Right ventricle myocardium inferior (tissue), 1 donor: ENCODE data around the gene CDC14A. TPM values are rescaled to one million over a fixed set of nuclear protein-coding genes. Genes with fewer than 3 reads are reported as not detected.

Experiments used
- ATAC-seq: fragments of 200-7000 bp; cut with Tn5 transposase; one replicate; pipeline ENCODE4 v1.9.1; 2020; ENCODE audit warnings: mild to moderate bottlenecking, moderate library complexity
- DNase-seq: peaks from one replicate; pipeline ENCODE4 v3.0.0; 2021; ENCODE audit errors: missing footprints
- intact Hi-C: fragments of 100-400 bp; cut with DNase I; formaldehyde crosslinking; loops from one replicate; pipeline ENCODE4 v1.11.0; 2022
- total RNA-seq: library from RNA; stranded (reverse); fragmentation: NEBNext Ultra II Directional; extraction: Animal tissue kit (Norgen Biotek cat#: 25700); gene quantifications from one replicate; pipeline ENCODE4 v1.2.1, GENCODE V29; 2021
- donor health status: DM: no; HTN: yes; CAD: no; lungs with severe emphysema.

The CDC14A gene
- total RNA-seq, 1 donor from 2014 or later: 2.7 TPM

- ATAC-seq (no peak), DNase-seq (no peak)
- intact Hi-C loops: loop anchor here (5.0 to 10.0 kb wide), 3 partner anchors 107 to 652 kb away; partner anchors contain the start of gene CDC14A
Observed at GRCh38 chr1:100458661-100459357, 106.5 kb downstream of the CDC14A start.

- intact Hi-C loops: loop anchor here (5.0 to 10.0 kb wide), 4 partner anchors 78 to 652 kb away; partner anchors contain the start of genes CDC14A and GPR88
- ATAC-seq: peak; percentile 85
- DNase-seq: no peak
Observed at GRCh38 chr1:100459358-100460114, 107.2 kb downstream of the CDC14A start.

DNA sequence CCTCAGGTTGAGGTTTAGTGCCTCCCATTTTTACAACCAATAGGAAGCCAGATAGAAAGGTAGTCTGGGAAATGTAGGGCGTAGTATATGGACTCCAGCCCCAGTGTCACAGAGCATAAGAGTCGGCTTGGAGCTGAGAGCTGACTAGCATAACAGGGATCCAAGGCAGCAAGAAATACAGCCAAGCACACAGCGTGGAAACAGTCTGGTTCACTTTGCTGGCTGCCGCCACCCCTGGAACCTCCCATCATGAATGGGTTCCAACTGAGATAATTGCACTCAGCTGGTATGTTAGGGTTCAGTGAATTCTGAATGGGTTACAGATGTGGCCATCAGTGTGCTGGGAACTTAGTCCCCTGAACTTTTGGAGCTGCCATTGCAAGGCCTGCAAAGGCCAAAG is 108.9 kb downstream of the CDC14A start:
- DNase-seq (no peak), ATAC-seq (peak; percentile 86)
- intact Hi-C loops: loop anchor here (5.0 kb wide), 1 partner anchor 76 kb away; the partner anchor contains the start of gene GPR88

DNA sequence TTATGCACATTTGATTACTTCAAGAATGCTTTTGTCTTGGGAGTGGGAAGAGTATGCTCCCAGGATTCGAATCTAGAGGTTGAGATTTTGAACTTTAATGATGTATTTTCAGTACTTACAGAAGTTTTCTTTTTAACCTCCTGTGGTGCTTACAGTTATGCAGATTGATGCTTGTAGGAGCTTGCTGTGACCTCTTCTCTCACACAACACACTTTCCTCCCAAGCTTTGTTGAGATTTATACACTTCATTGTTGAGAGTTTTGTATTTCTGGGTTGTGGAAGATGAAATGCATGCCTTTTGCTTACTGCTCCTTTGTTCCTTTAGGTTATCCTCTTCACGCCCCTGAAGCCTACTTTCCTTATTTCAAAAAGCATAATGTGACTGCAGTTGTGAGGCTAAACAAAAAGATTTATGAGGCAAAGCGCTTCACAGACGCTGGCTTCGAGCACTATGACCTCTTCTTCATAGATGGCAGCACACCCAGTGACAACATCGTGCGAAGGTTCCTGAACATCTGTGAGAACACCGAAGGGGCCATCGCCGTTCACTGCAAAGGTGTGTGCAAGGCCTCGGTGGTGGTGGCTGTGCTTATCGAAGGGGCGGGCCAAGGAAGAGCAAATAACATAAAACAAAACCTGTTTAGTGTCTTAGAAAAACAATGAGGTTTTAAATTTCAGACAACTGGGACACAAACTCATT is 110.2 kb downstream of the CDC14A start:
- intact Hi-C loops: loop anchor here (2.0 to 5.0 kb wide), 2 partner anchors 75 to 406 kb away; partner anchors contain the start of gene GPR88
- ATAC-seq (no peak), DNase-seq (no peak)

GRCh38 chr1:100463791-100464424 is 111.6 kb downstream of the CDC14A start:
- ATAC-seq (peak; percentile 73), DNase-seq (peak; percentile 76)
- intact Hi-C loops: loop anchor here (2.0 to 5.0 kb wide), 2 partner anchors 73 to 405 kb away; partner anchors contain the start of gene GPR88

GRCh38 chr1:100469578-100469977 is 117.3 kb downstream of the CDC14A start:
- no peak for DNase-seq
- no peak for ATAC-seq
- intact Hi-C loops: no loop called here

- intact Hi-C loops: loop anchor here (10.0 kb wide), 1 partner anchor 120 kb away; no protein-coding TSS in a partner anchor
- no peak for ATAC-seq
- DNase-seq: no peak
Observed at GRCh38 chr1:100474834-100475233, 122.5 kb downstream of the CDC14A start.

GRCh38 chr1:100476735-100477290 is 124.5 kb downstream of the CDC14A start:
- DNase-seq (no peak), ATAC-seq (no peak)
- intact Hi-C loops: loop anchor here (10.0 kb wide), 1 partner anchor 118 kb away; no protein-coding TSS in a partner anchor

DNA sequence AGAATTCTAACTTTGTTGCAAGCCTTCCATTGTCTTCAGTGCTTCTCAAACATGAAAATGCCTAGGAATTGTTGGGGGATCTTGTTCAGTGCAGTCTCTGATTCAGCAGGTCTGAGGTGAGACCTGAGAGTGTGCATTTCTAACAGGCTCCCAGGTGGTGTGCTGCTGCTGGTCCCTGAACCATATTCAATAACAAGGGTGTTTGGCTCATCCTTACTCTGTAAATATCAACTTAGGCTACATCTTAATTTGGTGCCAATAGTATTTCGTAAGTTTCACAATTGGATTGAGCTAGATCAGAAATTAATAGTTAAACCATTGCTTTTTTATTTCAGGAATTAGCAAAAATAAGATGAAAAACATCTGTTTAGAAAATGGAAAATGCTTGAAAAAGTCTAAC is 126.5 kb downstream of the CDC14A start:
- ATAC-seq: no peak
- intact Hi-C loops: loop anchor here (10.0 kb wide), 1 partner anchor 116 kb away; no protein-coding TSS in a partner anchor

GRCh38 chr1:100479620-100480338 is 127.5 kb downstream of the CDC14A start:
- no peak for ATAC-seq
- intact Hi-C loops: loop anchor here (10.0 kb wide), 1 partner anchor 115 kb away; no protein-coding TSS in a partner anchor
- DNase-seq: no peak

More for the DNA sequence above, 126.5 kb downstream of the CDC14A start:
- no peak for DNase-seq

DNA sequence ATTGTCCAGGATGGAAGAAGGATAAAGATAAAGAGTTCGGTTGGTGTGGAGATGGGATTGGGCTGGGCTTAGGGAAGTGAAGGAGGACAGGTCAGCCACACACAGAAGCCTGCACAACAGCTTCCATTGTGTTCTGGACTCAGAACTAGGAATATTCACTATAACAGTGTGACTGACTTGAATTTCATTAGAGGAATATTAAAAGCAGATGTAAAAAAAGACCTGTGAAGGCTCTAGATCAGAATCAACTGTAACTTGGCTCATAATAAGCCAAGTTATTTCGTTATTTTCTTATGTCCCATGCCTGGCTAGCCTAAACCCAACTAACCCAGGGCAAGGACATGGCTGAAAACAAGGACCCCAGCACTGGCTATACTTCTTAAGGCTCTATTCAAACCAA is 129.0 kb downstream of the CDC14A start:
- intact Hi-C loops: no loop called here
- DNase-seq (no peak), ATAC-seq (no peak)

DNA sequence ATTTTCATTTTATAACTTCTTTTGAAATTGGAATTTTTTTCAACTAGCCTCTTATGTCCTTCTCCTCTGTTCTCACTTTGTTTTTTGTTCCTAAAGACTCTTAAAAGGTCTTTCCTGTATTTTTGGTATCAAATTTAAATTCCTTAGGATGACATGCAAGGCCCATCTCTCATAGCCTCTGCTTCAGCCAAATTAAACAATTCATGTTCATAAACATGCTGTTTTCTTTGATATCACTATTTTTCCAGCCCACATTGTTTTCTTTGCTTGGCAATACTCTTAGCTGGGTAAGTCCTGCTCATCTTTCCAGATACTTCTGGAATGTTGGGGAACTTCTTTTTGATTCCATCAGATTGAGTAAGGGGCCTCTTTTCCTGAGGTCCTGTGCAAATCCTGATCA is 129.9 kb downstream of the CDC14A start:
- intact Hi-C loops: no loop called here
- no peak for DNase-seq
- no peak for ATAC-seq

DNA sequence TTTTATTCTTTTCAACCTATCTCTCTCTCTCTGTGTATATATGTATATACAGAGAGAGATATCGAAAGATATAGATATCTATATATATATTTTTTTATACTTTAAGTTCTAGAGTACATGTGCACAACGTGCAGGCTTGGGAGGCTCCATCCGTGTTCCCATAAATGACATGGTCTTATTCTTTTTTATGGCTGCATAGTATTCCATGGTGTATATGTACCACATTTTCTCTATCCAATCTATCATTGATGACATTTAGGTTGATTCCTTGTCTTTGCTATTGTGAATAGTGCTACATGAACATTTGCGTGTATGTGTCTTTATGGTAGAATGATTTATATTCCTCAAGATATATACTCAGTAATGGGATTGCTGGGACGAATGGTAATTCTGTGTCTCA is 130.4 kb downstream of the CDC14A start:
- intact Hi-C loops: no loop called here
- ATAC-seq (no peak), DNase-seq (no peak)

DNA sequence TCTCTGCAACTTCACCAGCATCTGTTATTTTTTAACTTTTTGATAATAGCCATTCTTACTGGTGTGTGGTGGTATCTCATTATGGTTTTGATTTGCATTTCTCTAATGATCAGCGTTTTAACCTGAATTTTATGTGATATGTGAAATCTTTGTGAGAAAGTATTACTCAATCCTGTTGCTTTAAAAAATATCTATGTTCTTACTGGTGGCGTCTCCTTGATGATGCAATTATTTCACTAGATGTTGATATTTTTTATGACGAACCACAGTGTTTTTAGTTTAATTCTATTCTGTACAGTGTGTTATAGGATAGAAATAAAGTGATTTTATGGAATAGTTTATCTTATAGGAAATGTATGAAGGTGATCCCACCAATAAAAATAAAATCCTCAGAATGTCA is 130.9 kb downstream of the CDC14A start:
- ATAC-seq: no peak
- intact Hi-C loops: no loop called here

DNA sequence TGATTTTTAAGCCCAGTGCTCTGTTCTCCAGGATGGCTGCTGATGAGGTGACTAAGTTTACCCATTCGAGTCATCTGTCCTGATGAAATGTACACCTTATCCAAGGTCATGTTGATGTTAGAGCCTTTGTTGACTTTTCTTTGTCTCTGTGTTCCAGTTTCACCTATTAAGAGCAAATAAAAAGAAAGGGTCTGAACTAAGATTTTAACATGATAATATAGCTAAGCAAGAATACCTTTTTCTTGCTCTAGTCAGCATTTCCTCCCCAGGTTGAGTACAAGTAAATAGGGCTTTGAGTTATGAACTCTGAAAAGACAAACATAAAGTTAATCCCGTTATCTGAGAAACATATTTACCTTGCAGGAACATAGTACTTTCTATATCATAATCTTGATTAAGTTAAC is 133.6 kb downstream of the CDC14A start:
- no peak for DNase-seq
- no peak for ATAC-seq

More for the DNA sequence above, 130.9 kb downstream of the CDC14A start:
- DNase-seq: no peak

GRCh38 chr1:100494393-100495084 is 142.2 kb downstream of the CDC14A start:
- DNase-seq: no peak
- no peak for ATAC-seq
- intact Hi-C loops: no loop called here

More for the DNA sequence above, 133.6 kb downstream of the CDC14A start:
- intact Hi-C loops: no loop called here

- ATAC-seq (no peak), DNase-seq (no peak)
- intact Hi-C loops: no loop called here
Observed at GRCh38 chr1:100496896-100497295, 144.6 kb downstream of the CDC14A start.
